Sigmoid colon (tissue), 4 donors: ENCODE data around the gene DPT.

Source experiments
- CTCF ChIP-seq, 4 experiments: fragments of 450-650 bp in 3 of 4; fragments of 200-600 bp in 1 of 4; IDR thresholded peaks; one replicate each; pipeline ENCODE4 v1.5.1; 2016 to 2019; ENCODE audit warnings: antibody characterized with exemption in 4 of 4, mild to moderate bottlenecking in 3 of 4, moderate library complexity in 2 of 4
- POLR2AphosphoS5 ChIP-seq, 4 donors: sonication (generic); formaldehyde crosslinking; IDR thresholded peaks; one replicate each; pipeline ENCODE4 v1.6.1; 2017; ENCODE audit warnings: antibody characterized with exemption in 4 of 4

GRCh38 chr1:168766568-168766967 lies 37.6 kb upstream of the DPT start:
- TF ChIP-seq POLR2AphosphoS5 (IDR thresholded peaks at IDR 0.05) (no peak), CTCF (IDR thresholded peaks at IDR 0.05) (no peak)
